PC-9 (cell line): Measurements from ENCODE around the gene TOM1L2.

Experiments
- CTCF ChIP-seq: fragments of 200-600 bp; sonication (generic); conservative IDR thresholded peaks from 2 replicates; pipeline ENCODE4 v1.6.1; 2017; ENCODE audit warnings: mixed run types, antibody characterized with exemption, mild to moderate bottlenecking, moderate library complexity
- EZH2 ChIP-seq: fragments of 200-600 bp; sonication (generic); IDR thresholded peaks from 2 replicates; pipeline ENCODE4 v1.8.0; 2017; ENCODE audit warnings: antibody characterized with exemption, low read depth

- TF ChIP-seq CTCF (peak; percentile 52), EZH2 (no peak)
Measured at GRCh38 chr17:17985555-17985954, 13.4 kb upstream of the TOM1L2 start.
